HepG2 (cell line): ENCODE results near the gene SERPINA9. TPM values are rescaled to one million over a fixed set of nuclear protein-coding genes. Genes with fewer than 3 reads are reported as not detected.
A peak's percentile ranks its signal among the peaks of the same experiment; 100 is the strongest.

ENCODE experiments used
- ISL2 ChIP-seq: sonication (generic); formaldehyde crosslinking; IDR thresholded peaks from 2 replicates; pipeline ENCODE4 v1.5.0; 2020; ENCODE audit warnings: missing genetic modification reagents
- JUNB ChIP-seq: sonication (generic); formaldehyde crosslinking; IDR thresholded peaks from 2 replicates; pipeline ENCODE4 v1.8.0; 2022; ENCODE audit warnings: missing genetic modification reagents, mild to moderate bottlenecking, borderline replicate concordance
- KDM6A ChIP-seq: IDR thresholded peaks from 2 replicates; pipeline ENCODE4 v1.6.1; 2016; ENCODE audit warnings: low read depth
- MEIS1 ChIP-seq: sonication (generic); formaldehyde crosslinking; IDR thresholded peaks from 2 replicates; pipeline ENCODE4 v1.9.0; 2021; ENCODE audit warnings: mild to moderate bottlenecking, missing genetic modification reagents, moderate library complexity, borderline replicate concordance
- SOX6 ChIP-seq, 2 experiments: fragments of 450-650 bp in 1 of 2; sonication (generic) in 1 of 2; formaldehyde crosslinking in 1 of 2; IDR thresholded peaks; 2 replicates each; pipeline versions ENCODE4 v1.4.0 to v1.6.1; 2017 to 2020; ENCODE audit warnings: antibody characterized with exemption in 1 of 2, mild to moderate bottlenecking in 1 of 2, missing genetic modification reagents in 1 of 2
- SRSF4 ChIP-seq: fragments of 200-400 bp; formaldehyde crosslinking; IDR thresholded peaks from one replicate; pipeline ENCODE4 v1.6.1; 2018; ENCODE audit warnings: mild to moderate bottlenecking, low read depth, low read length, moderate library complexity; ENCODE audit not compliant: poor library complexity, severe bottlenecking
- YEATS2 ChIP-seq: sonication (generic); formaldehyde crosslinking; IDR thresholded peaks from 2 replicates; pipeline ENCODE4 v1.4.0; 2020; ENCODE audit warnings: missing genetic modification reagents, borderline replicate concordance
- ZKSCAN5 ChIP-seq: sonication (generic); formaldehyde crosslinking; IDR thresholded peaks from 2 replicates; pipeline ENCODE4 v1.5.1; 2020; ENCODE audit warnings: mild to moderate bottlenecking, missing genetic modification reagents
- ZKSCAN8 ChIP-seq: IDR thresholded peaks from 2 replicates; pipeline ENCODE4 v1.6.1; 2016; ENCODE audit warnings: borderline replicate concordance, missing genetic modification reagents, missing compliant biosample characterization
- ZNF235 ChIP-seq: sonication (generic); formaldehyde crosslinking; IDR thresholded peaks from 2 replicates; pipeline ENCODE4 v1.8.1; 2023; ENCODE audit warnings: mild to moderate bottlenecking, missing genetic modification reagents, borderline replicate concordance
- ZNF264 ChIP-seq: sonication (generic); formaldehyde crosslinking; IDR thresholded peaks from 2 replicates; pipeline ENCODE4 v1.4.0; 2020; ENCODE audit warnings: missing genetic modification reagents
- ZNF337 ChIP-seq: sonication (generic); formaldehyde crosslinking; IDR thresholded peaks from 2 replicates; pipeline ENCODE4 v1.5.1; 2020; ENCODE audit warnings: missing genetic modification reagents, low read depth, mild to moderate bottlenecking, borderline replicate concordance
- ZSCAN31 ChIP-seq: sonication (generic); formaldehyde crosslinking; IDR thresholded peaks from 2 replicates; pipeline ENCODE4 v1.5.0; 2020; ENCODE audit warnings: low read depth, mild to moderate bottlenecking, missing genetic modification reagents
- polyA plus RNA-seq, 8 experiments: library from polyadenylated mRNA; depleted of rRNA in 3 of 8; stranded (reverse) in 7 of 8; unstranded in 1 of 8; fragments of >200 nt; fragmentation: Illumina TruSeq in 4 of 8; extraction: Trizol in 4 of 8; gene quantifications; 2 replicates each; pipeline versions ENCODE4 v1.2.1 to v1.2.3, GENCODE V29; 2011 to 2016; ENCODE audit warnings: low read depth in 4 of 8, missing spikeins in 1 of 8, mixed read lengths in 1 of 8; ENCODE audit not compliant: insufficient read depth in 1 of 8
- total RNA-seq, 5 experiments: library from RNA; depleted of rRNA; stranded (reverse); fragments of >200 nt; fragmentation: Illumina TruSeq; extraction: Trizol; gene quantifications; 2 replicates each; pipeline ENCODE4 v1.2.3, GENCODE V29; 2016; ENCODE audit warnings: low read depth in 1 of 5
- TF ChIP-seq, protein P1 (sequence below): IDR thresholded peaks from 2 replicates; pipeline ENCODE4 v1.6.1; 2016; ENCODE audit warnings: low read depth
- TF ChIP-seq, protein P2 (sequence below), 2 experiments: sonication (generic) in 1 of 2; formaldehyde crosslinking in 1 of 2; IDR thresholded peaks; 2 replicates each; pipeline versions ENCODE4 v1.4.0 to v1.6.1; 2018 to 2020; ENCODE audit warnings: missing genetic modification reagents in 2 of 2, borderline replicate concordance in 1 of 2, low read depth in 1 of 2, mild to moderate bottlenecking in 1 of 2, missing biosample characterization in 1 of 2
- TF ChIP-seq, protein P3 (sequence below): IDR thresholded peaks from 2 replicates; pipeline ENCODE4 v1.6.1; 2016; ENCODE audit warnings: low read depth, control low read depth
- TF ChIP-seq, protein P4 (sequence below): sonication (generic); formaldehyde crosslinking; IDR thresholded peaks from 2 replicates; pipeline ENCODE4 v1.4.0; 2020; ENCODE audit warnings: missing genetic modification reagents, low read depth, mild to moderate bottlenecking, borderline replicate concordance
- TF ChIP-seq, protein P5 (sequence below): sonication (generic); formaldehyde crosslinking; IDR thresholded peaks from 2 replicates; pipeline ENCODE4 v1.4.0; 2020; ENCODE audit warnings: missing genetic modification reagents, borderline replicate concordance

The SERPINA9 gene
- total and polyA plus RNA-seq, 2 of the 13 experiments (the other 11 are each of a cell fraction or from before 2014, with no cell fraction given): 0.21 TPM; not detected in 1

DNA sequence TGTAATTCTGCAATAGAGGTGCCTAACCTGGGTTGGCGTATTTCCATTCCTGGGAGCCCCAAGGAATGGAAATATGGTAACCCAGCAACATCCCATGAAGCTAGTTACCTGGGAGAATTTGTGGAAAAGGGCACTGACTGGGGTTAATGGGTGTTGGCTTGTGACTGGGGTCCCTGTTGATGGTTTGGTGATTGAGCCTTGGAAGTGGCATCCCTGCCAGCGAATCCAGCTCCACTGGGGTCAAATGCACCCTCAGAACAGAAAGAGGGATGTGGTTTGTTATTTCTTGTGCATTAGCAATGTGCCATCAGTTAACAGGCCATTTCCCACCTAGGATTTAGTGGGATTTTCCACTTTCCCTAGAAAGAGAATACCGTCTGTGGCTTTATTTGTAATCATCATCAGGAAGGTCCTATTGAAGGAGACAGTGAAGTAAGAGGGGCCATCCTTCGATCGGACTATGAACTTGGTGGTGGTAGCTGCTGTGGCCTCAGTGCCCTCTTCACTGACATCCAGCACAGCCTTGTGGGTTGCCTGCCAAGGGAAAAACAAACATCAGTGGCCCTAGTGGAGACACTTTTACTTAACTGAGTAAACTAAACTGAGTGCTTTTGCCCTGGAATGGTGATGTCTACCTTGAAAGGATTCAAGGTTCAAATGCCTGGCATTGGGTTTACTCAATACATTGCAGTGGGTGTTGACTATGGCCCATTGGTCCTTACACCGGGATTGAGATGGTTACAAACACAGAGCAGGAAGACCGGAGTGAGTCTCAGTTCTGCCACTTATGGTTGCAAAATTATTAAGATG is 13.0 kb downstream of the SERPINA9 start (continued):
- TF ChIP-seq, protein P1, sequence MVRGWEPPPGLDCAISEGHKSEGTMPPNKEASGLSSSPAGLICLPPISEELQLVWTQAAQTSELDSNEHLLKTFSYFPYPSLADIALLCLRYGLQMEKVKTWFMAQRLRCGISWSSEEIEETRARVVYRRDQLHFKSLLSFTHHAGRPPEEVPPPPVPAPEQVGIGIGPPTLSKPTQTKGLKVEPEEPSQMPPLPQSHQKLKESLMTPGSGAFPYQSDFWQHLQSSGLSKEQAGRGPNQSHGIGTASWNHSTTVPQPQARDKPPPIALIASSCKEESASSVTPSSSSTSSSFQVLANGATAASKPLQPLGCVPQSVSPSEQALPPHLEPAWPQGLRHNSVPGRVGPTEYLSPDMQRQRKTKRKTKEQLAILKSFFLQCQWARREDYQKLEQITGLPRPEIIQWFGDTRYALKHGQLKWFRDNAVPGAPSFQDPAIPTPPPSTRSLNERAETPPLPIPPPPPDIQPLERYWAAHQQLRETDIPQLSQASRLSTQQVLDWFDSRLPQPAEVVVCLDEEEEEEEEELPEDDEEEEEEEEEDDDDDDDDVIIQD (CRISPR knock-in tag): peak; percentile 48; the same call in 1 of the 2 replicates
- no peak for TF ChIP-seq MEIS1 (CRISPR knock-in tag)
- no peak for TF ChIP-seq SRSF4
- TF ChIP-seq, protein P2, sequence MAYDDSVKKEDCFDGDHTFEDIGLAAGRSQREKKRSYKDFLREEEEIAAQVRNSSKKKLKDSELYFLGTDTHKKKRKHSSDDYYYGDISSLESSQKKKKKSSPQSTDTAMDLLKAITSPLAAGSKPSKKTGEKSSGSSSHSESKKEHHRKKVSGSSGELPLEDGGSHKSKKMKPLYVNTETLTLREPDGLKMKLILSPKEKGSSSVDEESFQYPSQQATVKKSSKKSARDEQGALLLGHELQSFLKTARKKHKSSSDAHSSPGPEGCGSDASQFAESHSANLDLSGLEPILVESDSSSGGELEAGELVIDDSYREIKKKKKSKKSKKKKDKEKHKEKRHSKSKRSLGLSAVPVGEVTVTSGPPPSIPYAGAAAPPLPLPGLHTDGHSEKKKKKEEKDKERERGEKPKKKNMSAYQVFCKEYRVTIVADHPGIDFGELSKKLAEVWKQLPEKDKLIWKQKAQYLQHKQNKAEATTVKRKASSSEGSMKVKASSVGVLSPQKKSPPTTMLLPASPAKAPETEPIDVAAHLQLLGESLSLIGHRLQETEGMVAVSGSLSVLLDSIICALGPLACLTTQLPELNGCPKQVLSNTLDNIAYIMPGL (CRISPR knock-in tag; IDR thresholded peaks at IDR 0.05; ENCODE audit: borderline replicate concordance in 1 of 2, low read depth in 1 of 2): no peak
- TF ChIP-seq SOX6 (IDR thresholded peaks at IDR 0.05): no peak
- peak; percentile 79 for TF ChIP-seq SOX6 (CRISPR knock-in tag; IDR thresholded peaks at IDR 0.05)
- no peak for TF ChIP-seq ZNF337 (CRISPR knock-in tag)
- TF ChIP-seq ZKSCAN5: no peak
- peak; percentile 54; the same call in 1 of the 2 replicates for TF ChIP-seq ZNF264 (CRISPR knock-in tag)
- TF ChIP-seq JUNB (CRISPR knock-in tag): no peak
- TF ChIP-seq, protein P3, sequence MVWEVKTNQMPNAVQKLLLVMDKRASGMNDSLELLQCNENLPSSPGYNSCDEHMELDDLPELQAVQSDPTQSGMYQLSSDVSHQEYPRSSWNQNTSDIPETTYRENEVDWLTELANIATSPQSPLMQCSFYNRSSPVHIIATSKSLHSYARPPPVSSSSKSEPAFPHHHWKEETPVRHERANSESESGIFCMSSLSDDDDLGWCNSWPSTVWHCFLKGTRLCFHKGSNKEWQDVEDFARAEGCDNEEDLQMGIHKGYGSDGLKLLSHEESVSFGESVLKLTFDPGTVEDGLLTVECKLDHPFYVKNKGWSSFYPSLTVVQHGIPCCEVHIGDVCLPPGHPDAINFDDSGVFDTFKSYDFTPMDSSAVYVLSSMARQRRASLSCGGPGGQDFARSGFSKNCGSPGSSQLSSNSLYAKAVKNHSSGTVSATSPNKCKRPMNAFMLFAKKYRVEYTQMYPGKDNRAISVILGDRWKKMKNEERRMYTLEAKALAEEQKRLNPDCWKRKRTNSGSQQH (CRISPR knock-in tag): peak; percentile 23; the same call in 1 of the 2 replicates
- TF ChIP-seq YEATS2 (CRISPR knock-in tag): no peak
- no peak for TF ChIP-seq ZSCAN31
- TF ChIP-seq, protein P4, sequence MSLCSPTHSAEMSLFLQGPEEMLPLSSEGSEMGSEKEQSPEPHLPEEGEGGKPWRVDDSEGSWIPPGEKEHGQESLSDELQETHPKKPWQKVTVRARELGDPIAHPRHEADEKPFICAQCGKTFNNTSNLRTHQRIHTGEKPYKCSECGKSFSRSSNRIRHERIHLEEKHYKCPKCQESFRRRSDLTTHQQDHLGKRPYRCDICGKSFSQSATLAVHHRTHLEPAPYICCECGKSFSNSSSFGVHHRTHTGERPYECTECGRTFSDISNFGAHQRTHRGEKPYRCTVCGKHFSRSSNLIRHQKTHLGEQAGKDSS (CRISPR knock-in tag): 0 out of 2 replicates have a peak, but pooled peaks have one; percentile 21
- TF ChIP-seq ISL2 (CRISPR knock-in tag): peak; percentile 92
- no peak for TF ChIP-seq ZNF235 (CRISPR knock-in tag)
- 0 out of 2 replicates have a peak, but pooled peaks have one; percentile 27 for TF ChIP-seq ZKSCAN8 (CRISPR knock-in tag)
- TF ChIP-seq KDM6A (CRISPR knock-in tag): peak; percentile 40; the same call in 1 of the 2 replicates
- TF ChIP-seq, protein P5, sequence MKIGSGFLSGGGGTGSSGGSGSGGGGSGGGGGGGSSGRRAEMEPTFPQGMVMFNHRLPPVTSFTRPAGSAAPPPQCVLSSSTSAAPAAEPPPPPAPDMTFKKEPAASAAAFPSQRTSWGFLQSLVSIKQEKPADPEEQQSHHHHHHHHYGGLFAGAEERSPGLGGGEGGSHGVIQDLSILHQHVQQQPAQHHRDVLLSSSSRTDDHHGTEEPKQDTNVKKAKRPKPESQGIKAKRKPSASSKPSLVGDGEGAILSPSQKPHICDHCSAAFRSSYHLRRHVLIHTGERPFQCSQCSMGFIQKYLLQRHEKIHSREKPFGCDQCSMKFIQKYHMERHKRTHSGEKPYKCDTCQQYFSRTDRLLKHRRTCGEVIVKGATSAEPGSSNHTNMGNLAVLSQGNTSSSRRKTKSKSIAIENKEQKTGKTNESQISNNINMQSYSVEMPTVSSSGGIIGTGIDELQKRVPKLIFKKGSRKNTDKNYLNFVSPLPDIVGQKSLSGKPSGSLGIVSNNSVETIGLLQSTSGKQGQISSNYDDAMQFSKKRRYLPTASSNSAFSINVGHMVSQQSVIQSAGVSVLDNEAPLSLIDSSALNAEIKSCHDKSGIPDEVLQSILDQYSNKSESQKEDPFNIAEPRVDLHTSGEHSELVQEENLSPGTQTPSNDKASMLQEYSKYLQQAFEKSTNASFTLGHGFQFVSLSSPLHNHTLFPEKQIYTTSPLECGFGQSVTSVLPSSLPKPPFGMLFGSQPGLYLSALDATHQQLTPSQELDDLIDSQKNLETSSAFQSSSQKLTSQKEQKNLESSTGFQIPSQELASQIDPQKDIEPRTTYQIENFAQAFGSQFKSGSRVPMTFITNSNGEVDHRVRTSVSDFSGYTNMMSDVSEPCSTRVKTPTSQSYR: peak; percentile 20; the same call in 1 of the 2 replicates
